Stimulated activated CD4-positive, alpha-beta T cell treated with anti-CD3 and anti-CD28 coated beads, Interleukin-12 subunit alpha, Interleukin-12 subunit beta, amount 100 ng/mL, for 4 hours (primary cell): ENCODE data around the gene IFNA7.
"Not testable (repeated sequence)": the region's sequence is repeated elsewhere in the genome, so short reads cannot be mapped to it uniquely, and the experiment has no call there.

Source experiments
- DNase-seq: peaks from one replicate; pipeline ENCODE4 v3.0.0-alpha.2; 2020

Gene IFNA7

GRCh38 chr9:21174671-21175070 lies 27.3 kb downstream of the IFNA7 start:
- no peak for DNase-seq

DNA sequence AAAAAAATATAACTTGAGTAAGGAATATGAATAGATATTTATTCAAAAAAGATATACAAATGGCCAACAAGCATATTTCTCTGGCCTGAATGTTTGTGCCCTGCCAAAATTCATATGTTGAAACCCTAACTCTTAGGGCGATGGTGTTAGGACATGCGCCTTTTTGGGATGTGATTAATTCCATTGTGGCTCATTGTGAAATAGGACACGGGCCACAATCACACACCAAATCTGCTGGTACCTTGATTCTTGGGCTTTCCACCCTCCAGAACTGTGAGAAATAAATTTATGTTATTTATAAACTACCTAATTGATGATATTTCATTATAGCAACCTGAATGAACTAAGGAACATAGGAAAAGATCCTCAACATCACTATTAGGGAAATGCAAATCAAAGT lies 29.8 kb downstream of the IFNA7 start:
- DNase-seq = no peak

DNA sequence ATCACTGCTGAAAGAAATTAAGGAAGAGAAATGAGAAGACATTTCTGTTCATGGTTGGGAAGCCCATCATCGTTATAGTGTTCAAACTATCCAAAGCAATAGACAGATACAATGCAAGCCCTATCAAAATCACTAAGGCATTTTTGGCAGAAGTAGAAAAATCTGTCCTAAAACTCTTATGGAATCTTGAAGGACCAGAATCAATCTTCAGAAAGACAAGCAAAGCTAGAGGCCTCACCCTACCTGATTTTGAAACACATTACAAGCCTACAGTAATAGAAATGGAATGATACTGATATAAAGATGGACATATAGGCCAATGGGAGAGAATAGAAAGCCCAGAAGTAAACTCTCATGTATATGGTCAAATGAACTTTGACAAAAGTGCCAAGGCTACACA lies 30.7 kb downstream of the IFNA7 start:
- no peak for DNase-seq

DNA sequence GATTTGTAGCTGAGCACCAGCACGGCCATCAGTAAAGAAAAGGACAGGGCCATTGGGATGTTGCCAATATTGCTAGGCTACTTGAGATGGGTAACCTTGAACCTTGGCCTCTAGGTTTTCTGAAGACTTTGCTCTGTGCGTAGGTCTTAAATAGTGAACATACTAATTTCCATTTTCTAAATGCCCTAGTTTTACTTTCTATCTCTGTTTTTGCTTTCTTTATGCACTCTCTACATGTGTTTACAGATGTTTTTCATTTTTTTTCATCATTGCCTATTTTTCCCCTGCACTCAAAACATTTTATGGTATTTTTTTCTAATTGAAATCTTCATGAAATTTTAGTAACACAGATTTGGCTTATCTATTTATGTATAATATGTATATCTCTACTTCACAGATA lies 35.4 kb downstream of the IFNA7 start, which contains the start of gene IFNA21:
TSS of gene IFNA21 (minus strand) at position 101 of the 400 bp plus-strand sequence. CDS start at position 53, 48 bp downstream.
- not testable (repeated sequence) for DNase-seq

DNA sequence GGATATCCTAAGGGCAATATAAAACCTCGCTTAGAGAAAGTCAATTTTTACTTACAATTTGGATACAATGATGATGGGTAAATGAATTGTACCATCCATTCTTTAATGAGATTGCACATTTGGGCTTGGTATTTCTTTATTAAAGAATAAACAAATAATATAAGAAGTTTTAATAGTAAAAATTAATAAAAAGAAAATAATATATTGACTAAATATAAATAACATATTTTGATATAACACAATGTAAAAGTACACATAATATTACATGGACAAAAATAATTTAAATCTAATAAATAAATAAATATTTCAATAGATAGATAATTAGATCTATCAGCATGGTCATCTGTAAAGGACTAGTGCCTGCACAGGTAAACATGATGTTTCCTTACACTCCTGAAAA lies 36.5 kb downstream of the IFNA7 start:
- DNase-seq = no peak

- DNase-seq = no peak
Observed at GRCh38 chr9:21160178-21160577, 41.8 kb downstream of the IFNA7 start.

- DNase-seq = no peak
Observed at GRCh38 chr9:21155501-21155900, 46.5 kb downstream of the IFNA7 start.

DNA sequence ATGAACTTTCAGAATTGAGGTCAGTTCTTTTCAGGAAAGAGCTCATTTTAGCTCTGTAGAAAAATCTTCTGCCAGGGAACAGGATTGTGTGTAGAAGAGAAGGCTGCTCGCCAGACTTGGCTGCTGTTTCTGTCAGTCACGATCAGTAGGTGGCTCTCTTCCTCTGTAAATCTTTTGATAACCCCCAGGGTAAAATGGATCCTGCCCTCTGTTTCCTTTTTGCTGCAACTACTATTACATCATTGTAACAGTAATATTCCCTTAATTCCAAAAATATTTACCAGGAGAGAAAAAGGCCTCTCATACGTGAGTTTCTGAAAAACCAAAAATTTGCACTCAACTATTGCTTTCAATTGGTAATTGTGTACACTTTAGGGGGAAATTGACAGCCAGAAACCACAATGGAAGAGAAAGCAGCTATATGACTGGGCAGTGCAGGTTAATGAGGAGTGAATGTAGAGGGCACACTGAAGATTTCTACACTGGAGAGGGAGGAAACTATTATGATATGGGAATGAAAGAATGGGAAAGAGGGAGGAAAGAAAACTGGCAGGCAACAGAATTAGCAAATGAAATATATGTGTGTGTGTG lies 47.9 kb downstream of the IFNA7 start:
- DNase-seq = no peak

DNA sequence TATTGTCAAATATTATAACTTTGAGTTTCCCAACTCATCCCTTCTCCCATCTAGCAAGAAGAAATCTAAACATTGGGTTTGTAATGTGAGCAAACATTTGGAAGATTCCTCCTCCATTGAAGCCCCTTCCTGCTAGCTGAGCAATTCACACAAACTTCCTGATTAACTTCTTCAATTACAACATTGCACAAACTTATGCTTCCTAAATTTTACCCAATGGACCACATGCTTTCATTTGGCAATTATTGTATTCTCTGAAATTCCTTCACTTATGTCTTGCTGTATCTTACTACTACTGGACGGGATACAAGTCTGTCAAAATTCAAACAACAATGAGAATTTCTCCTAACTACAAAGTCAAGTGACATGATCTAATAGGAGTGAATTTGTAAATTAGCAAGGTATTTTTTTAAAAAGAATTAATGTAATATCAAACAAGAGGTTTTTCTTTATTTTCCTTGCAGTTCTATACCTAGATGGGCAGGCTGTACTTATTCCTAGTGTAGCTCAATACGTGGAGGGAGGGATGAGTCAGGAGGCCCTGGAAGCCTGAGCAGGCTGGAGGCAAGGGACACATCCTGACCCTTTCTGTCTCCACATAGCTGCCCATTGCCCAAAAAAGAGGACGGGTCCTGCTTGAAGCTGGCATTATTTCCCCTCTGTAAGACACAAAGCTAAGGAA lies 48.5 kb downstream of the IFNA7 start:
- no peak for DNase-seq
